A673 (cell line): Measurements from ENCODE around the gene TEX30.

Source experiments
- CTCF ChIP-seq: fragments of 300-800, 200-600 bp; sonication (generic); conservative IDR thresholded peaks from 2 replicates; pipeline ENCODE4 v1.5.1; 2017; ENCODE audit warnings: low read depth, mild to moderate bottlenecking, antibody characterized with exemption, low read length, moderate library complexity, mixed read lengths
- EZH2 ChIP-seq: fragments of 200-600 bp; sonication (generic); IDR thresholded peaks from 2 replicates; pipeline ENCODE4 v1.6.1; 2017; ENCODE audit warnings: borderline replicate concordance, low read depth, mild to moderate bottlenecking, mixed read lengths, antibody characterized with exemption, low read length; ENCODE audit not compliant: poor library complexity, severe bottlenecking

GRCh38 chr13:102771298-102772041 lies 2.1 kb downstream of the TEX30 start:
- no peak for TF ChIP-seq CTCF
- no peak for TF ChIP-seq EZH2
